ENCODE results near the gene SKIL.

GRCh38 chr3:170391108-170391507 is 33.6 kb downstream of the SKIL start:
- TF ChIP-seq, protein P1, sequence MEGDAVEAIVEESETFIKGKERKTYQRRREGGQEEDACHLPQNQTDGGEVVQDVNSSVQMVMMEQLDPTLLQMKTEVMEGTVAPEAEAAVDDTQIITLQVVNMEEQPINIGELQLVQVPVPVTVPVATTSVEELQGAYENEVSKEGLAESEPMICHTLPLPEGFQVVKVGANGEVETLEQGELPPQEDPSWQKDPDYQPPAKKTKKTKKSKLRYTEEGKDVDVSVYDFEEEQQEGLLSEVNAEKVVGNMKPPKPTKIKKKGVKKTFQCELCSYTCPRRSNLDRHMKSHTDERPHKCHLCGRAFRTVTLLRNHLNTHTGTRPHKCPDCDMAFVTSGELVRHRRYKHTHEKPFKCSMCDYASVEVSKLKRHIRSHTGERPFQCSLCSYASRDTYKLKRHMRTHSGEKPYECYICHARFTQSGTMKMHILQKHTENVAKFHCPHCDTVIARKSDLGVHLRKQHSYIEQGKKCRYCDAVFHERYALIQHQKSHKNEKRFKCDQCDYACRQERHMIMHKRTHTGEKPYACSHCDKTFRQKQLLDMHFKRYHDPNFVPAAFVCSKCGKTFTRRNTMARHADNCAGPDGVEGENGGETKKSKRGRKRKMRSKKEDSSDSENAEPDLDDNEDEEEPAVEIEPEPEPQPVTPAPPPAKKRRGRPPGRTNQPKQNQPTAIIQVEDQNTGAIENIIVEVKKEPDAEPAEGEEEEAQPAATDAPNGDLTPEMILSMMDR (IDR thresholded peaks at IDR 0.05): no peak
- TF ChIP-seq POLR2AphosphoS5 (IDR thresholded peaks at IDR 0.05; ENCODE audit: insufficient read depth in 1 of 2, low read depth in 1 of 2): no peak
